Head of caudate nucleus (tissue), 42 donors: ENCODE measurements around the gene KSR2.
"Not testable (repeated sequence)": the region's sequence is repeated elsewhere in the genome, so short reads cannot be mapped to it uniquely, and the experiment has no call there.

Experiments used
- DNase-seq, 42 donors: peaks; one replicate each; pipeline versions ENCODE4 v3.0.0 to v3.0.0-alpha.2; 2020 to 2021; ENCODE audit warnings: mixed read lengths in 7 of 42
- intact Hi-C: fragments of 100-400 bp; cut with DNase I; formaldehyde crosslinking; loops from one replicate; pipeline ENCODE4 v1.15.0; 2022

Gene KSR2

DNA sequence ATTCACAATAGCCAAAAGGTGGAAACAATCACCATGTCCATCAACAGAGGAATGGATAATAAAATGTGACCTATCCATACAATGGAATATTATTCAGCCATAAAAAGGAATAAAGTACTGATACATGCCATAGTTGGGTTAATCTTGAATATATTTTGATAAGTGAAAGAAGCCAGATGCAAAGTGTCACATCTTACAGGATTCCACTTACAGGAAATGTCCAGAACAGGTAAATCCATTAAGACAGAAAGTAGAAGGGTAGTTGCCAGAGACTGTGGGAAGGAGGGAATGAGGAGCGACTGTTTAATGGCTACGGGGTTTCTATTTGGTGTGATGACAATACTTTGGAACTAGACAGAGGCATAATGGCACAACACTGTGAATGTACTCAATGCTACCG lies 171.6 kb downstream of the KSR2 start:
- intact Hi-C loops, result no loop called here
- no peak for DNase-seq

- DNase-seq, result no peak
- intact Hi-C loops, result no loop called here
Observed at GRCh38 chr12:117792877-117793424, 175.8 kb downstream of the KSR2 start.

- intact Hi-C loops, result no loop called here
- peak in 41 of 42 donors; percentile 6 to 89 (median 51) for DNase-seq
Observed at GRCh38 chr12:117792471-117792870, 176.3 kb downstream of the KSR2 start.

- intact Hi-C loops, result no loop called here
- no peak for DNase-seq
Observed at GRCh38 chr12:117790948-117791347, 177.8 kb downstream of the KSR2 start.

- DNase-seq, result no peak
- intact Hi-C loops, result no loop called here
Observed at GRCh38 chr12:117790198-117790597, 178.6 kb downstream of the KSR2 start.

GRCh38 chr12:117789195-117789912 lies 179.4 kb downstream of the KSR2 start:
- DNase-seq, result no peak
- intact Hi-C loops, result no loop called here

DNA sequence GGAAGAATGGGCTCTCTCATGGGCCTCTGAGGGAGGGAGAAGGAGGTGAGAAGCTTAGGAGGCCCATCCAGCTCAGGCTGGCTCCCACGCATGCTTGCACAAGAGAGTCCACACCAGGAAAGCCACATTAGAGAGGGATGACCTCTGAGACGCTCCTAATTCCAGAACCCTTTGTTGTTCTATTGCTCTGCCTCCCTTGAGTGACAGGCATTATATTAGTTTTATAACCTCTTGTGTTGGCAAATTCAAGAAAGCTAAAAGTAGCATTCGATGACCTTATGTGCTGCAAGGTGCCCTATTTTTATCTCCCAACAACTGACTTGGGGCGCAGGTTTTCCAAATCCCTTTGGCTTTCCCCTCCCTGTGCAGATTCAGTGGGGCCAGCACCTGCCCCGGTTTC lies 190.1 kb downstream of the KSR2 start:
- intact Hi-C loops, result no loop called here
- DNase-seq, result no peak

GRCh38 chr12:117774941-117775775 lies 193.6 kb downstream of the KSR2 start:
- no peak for DNase-seq
- intact Hi-C loops, result no loop called here

GRCh38 chr12:117768860-117769259 lies 199.9 kb downstream of the KSR2 start:
- no peak for DNase-seq
- intact Hi-C loops, result no loop called here

GRCh38 chr12:117766008-117766407 lies 202.8 kb downstream of the KSR2 start:
- intact Hi-C loops, result no loop called here
- no peak for DNase-seq

DNA sequence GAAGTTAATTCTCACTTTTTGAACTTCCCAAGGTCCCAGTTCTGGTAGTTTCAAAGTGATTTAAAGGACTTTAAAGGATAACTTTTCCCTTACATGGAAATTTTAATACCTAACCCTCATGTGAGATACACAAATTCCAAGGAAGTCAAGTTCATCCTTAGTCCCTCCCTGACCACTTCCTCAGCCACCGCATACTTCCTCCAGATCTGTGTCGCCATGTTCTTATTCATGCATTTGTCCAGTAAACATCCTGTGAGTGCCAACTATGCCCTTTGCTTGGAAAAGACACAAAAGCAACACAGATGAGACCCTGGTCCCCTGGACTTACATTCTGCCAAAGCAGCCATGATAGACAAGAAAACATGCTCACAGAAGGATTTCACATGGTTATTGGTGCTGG lies 206.6 kb downstream of the KSR2 start:
- intact Hi-C loops, result no loop called here
- DNase-seq, result no peak

DNA sequence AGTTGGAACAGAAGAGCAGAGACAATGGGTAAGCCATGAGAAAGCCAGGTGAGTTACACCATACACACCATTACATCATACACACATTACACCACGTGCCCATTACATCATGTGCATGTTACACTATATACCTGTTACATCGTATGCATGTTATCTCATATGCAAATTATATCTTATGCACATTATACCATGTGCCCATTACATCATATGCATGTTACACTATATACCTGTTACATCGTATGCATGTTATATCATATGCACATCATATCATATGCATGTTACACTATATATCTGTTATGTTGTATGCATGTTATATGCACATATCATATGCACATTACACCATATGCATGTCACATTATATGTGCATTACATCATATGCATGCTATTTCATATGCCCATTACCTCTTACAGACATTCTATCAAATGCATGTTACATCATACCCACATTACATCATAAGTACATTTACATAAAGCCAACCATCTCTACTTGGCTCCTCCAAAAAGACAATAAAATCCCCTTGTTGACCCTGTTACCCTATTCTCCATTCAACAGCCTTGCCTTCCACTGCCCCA lies 207.2 kb downstream of the KSR2 start:
- DNase-seq, result no peak
- intact Hi-C loops, result no loop called here

DNA sequence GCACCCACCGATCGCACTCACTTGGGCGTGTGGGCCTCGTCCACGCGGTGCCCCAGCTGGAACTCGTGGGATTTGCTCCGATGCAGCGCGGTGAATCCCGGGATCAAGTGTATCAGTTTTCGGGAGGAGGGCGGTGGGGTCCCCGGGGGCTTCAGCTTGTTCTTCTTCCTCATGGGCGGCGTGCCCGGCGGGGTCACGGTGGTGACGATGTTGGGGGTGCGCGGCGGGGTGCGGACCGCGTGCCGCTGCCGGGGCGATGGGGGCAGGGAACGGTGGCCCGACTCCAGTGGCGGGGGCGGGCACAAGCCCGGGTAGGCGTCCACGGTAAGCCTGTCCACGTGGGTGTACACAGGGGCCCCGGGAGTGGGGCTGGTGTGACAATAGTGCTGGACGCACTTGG lies 207.8 kb downstream of the KSR2 start:
- DNase-seq, result no peak
- intact Hi-C loops, result no loop called here

DNA sequence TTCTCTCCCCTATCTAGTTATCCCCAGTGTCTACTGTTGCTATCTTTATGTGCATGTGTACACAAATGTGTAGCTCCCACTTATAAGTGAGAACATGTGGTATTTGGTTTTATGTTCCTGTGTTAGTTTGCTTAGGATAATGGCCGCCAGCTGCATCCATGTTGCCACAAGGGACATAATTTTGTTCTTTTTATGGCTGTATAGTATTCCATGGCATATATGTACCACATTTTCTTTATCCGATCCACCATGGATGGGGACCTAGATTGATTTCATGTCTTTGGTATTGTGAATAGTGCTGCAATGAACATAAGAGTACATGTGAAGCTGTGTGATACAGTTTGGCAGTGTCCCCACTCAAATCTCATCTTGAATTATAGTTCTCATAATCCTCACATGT lies 218.1 kb downstream of the KSR2 start:
- DNase-seq, result no peak
- intact Hi-C loops, result no loop called here

DNA sequence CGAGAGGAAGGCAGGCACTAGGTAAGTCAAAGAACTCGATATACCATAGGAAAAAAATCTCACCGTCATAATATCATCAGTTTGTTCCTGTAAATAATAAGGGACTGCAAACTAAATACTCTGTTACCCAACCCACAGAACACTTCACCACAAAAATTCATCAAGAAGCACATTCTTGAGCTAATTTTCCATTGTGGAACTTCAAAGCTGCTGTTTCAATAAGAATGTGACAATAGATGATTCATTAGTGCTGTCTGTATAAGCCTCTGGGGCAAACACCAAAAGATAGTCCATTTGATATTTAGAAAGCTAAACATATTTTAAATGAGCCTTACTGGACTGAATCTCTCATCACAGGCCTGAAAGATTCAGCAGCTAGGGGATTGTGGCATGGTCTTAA lies 219.4 kb downstream of the KSR2 start:
- intact Hi-C loops, result no loop called here
- no peak for DNase-seq

GRCh38 chr12:117746358-117746757 lies 222.4 kb downstream of the KSR2 start:
- DNase-seq, intact Hi-C loops: not testable (repeated sequence)

DNA sequence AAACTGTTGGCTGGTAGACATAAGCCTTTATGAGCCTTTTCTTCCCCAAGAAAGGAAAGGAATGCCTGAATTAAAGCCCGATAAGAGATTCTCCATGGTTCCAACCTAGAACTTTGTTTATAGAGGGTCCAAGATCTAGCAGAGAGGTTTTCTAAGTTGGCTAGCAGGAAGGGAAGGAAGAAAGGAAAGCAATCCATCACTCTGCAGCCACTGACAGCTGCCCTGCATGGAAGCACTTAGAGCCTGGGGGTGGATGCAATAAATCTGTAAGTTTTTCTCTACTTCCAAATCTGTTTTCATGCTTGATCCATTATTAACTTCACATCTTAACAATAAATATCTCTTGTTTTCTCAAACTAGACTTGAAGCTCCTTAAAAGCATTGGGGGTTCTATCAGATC lies 224.4 kb downstream of the KSR2 start:
- DNase-seq, result no peak
- intact Hi-C loops, result no loop called here

GRCh38 chr12:117743761-117744160 lies 225.0 kb downstream of the KSR2 start:
- intact Hi-C loops, result no loop called here
- DNase-seq, result no peak

DNA sequence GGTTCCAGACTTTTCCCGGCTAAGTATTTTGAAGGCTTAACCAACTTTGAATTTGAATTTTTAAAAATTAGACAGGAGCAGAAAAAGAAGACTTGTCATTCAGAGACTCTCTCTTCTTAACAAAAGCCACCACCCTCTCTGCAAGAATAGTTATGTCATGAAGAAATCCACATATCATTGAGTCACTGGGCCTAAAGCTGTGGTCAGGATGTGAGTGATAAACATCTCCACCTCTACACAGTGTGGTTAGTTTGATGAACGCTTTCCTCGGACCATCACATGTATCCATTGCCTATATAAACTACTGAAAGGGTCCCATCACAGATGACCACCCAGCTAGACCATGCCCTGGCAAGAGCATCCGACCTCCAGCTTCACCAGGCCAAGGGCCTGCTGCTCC lies 226.1 kb downstream of the KSR2 start:
- intact Hi-C loops, result no loop called here
- no peak for DNase-seq

DNA sequence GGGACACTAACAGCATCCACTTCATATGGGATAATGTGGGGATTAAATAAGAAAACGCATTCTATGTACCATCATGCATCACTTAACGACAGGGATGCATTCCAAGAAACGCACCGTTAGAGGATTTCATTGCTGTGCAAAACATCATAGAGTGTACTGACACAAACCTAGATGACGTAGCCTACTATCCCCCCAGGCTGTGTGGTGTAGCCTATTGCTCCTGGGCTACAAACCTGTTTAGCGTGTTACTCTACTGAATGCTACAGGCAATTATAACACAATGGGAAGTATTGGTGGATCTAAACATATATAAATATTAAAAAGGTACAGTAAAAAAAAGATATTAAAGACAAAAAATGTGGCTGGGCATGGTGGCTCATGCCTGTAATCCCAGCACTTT lies 230.6 kb downstream of the KSR2 start:
- DNase-seq, result no peak
- intact Hi-C loops, result no loop called here

- intact Hi-C loops, result no loop called here
- no peak for DNase-seq
Observed at GRCh38 chr12:117733549-117733805, 235.3 kb downstream of the KSR2 start.
